ENCODE data around the gene ATP13A1.
"Not testable (repeated sequence)": the region's sequence is repeated elsewhere in the genome, so short reads cannot be mapped to it uniquely, and the experiment has no call there.

The ATP13A1 gene

GRCh38 chr19:19618219-19619051, 45.0 kb downstream of the ATP13A1 start, which contains the start of gene PBX4:
Gene PBX4, minus strand, starts transcription at chr19:19618687. Its CDS starts 58 bp downstream, at chr19:19618629.
- peak; percentile 97 for DNase-seq

- DNase-seq, result no peak
Observed at GRCh38 chr19:19615086-19615485, 48.4 kb downstream of the ATP13A1 start.

- DNase-seq, result no peak
Observed at GRCh38 chr19:19613506-19613905, 50.0 kb downstream of the ATP13A1 start.

- no peak for DNase-seq
Observed at GRCh38 chr19:19610376-19611202, 52.9 kb downstream of the ATP13A1 start.

- DNase-seq, result not testable (repeated sequence)
Observed at GRCh38 chr19:19606686-19607085, 56.8 kb downstream of the ATP13A1 start.

- peak; percentile 83 for DNase-seq
Observed at GRCh38 chr19:19606021-19606420, 57.5 kb downstream of the ATP13A1 start.

- no peak for DNase-seq
Observed at GRCh38 chr19:19602713-19603324, 60.7 kb downstream of the ATP13A1 start.

GRCh38 chr19:19602136-19602712, 61.3 kb downstream of the ATP13A1 start:
- DNase-seq, result no peak

GRCh38 chr19:19600793-19601330, 62.6 kb downstream of the ATP13A1 start:
- no peak for DNase-seq

GRCh38 chr19:19598728-19599451, 64.6 kb downstream of the ATP13A1 start:
- not testable (repeated sequence) for DNase-seq

GRCh38 chr19:19597809-19598306, 65.6 kb downstream of the ATP13A1 start:
- no peak for DNase-seq

All from NCI-H2171 treated with DMSO at 0.1 percent for 48 hours (cell line).